NAMALWA (cell line): ENCODE results near the gene STXBP6.
"Not testable (repeated sequence)": the region's sequence is repeated elsewhere in the genome, so short reads cannot be mapped to it uniquely, and the experiment has no call there.

Source experiments
- DNase-seq: peaks from one replicate; pipeline ENCODE4 v3.0.0-alpha.2; 2015; ENCODE audit warnings: low spot score

Gene STXBP6

DNA sequence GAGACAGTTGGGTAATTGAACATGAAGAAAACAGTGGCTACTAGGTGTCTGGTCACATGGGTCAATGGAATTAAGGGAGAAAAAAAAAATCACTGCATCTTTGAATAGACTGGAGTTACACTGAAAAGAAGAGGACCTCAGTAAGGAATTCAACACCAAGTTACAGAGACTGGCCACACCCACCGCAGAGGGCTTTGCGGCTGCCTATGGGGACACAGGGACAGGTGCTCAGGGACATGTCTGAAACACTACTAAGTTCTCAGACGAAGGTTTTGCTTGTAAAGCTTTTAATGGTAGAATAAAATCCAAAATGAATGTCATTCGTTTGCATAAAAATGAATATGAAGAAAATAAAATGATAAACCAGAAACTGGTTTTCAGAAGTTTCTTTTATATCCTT, 93.8 kb downstream of the STXBP6 start:
- DNase-seq: no peak

DNA sequence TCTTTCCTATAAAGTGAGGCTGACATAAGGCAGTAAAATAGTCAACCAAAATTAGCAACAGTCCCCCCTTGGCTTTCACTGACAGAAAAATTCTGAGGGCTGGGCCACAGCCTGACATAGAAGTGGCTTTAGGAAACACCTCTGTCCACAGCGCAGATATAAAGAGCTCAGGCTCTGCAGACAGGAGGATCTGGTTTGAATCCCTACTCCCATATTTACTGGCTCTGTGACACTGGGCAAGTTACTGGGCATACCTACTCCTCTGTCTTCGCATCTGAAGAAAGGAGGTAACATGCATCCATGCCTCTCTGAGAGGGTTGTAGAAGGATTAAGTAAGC, 95.3 kb downstream of the STXBP6 start:
- no peak for DNase-seq

- DNase-seq: no peak
Observed at GRCh38 chr14:24954037-24954699, 95.8 kb downstream of the STXBP6 start.

DNA sequence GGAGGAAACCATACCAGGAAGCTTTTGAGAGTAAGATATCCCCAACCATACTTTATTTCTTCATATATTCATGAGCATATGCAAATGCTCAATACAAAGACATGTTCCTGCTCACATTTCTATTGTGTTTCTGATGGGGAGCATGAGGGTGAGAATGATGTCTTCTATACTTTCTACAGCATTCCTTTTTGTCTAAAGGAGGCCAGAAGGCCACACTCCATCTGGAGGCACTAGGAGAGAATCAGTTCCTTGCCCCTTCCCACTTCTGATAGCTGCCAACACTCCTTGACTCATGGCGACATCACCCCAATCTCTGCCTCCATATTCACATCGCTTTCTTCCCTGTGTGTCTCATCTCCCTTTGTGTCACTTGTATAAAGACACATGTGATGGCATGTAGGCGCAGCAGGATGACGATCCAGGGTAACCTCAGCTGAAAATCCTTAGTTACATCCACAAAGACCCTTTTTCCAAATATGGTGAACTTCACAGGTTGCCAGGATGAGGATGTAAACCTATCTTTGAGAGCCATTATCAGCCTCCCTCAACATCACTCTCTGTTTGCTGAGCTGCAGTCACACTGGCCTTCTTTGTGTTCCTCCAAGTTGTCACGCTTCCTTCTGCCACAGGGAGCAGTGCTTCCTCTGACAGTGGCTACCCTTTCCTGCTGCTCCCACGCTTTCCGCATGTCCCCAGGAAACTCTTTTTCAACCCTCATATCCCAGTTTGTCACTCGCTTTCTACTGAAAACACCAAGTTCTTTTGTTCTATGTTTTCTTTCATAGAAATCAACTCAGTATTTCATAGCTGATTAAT, 96.9 kb downstream of the STXBP6 start:
- DNase-seq: no peak

DNA sequence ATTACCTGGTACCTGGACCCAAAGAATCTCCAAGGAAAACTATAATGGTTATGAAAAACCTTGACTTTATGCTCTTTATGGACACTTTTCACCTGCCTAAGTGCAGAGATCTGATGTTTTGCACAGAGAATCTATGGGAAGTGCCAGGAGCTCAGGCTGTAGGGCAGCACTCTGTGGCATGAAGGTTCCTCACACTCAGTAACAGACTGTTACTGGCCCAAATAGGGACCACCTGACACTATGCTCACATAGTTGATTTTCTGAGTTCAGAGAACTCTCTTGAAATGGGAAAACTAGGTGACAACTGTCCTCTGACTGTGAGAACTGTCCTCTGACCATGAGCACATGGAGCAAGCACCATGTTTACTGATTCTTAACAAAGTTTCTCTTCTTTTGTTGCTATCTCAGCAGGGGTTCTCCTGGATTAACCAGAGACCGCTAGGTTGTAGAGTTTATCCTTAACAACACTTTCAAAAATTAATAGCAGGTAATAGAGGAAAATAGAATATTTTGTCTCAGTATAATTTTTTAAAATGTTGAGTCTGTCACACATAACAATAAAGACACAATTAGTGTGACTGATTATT, 101.6 kb downstream of the STXBP6 start:
- no peak for DNase-seq

- no peak for DNase-seq
Observed at GRCh38 chr14:24947131-24947530, 102.8 kb downstream of the STXBP6 start.

DNA sequence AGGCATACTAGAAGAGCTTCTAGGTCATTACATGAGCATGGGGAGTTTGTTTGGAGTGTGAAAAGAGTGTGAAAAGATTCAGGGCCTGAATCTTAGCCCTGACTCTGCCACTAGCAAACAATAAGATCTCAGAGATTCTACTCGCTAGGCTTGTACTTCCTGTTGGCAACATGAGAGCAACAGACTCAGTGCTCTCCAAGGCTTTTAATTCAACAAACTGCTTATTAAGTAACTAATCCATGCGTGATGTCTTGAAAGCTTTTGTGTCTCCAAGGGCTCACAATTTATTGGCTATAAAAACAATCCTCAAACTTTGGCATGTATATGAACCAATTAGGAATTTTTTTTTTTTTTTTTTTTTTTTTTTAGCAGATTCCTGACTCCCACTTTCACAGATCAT, 105.1 kb downstream of the STXBP6 start:
- DNase-seq: no peak

GRCh38 chr14:24943024-24943423, 106.9 kb downstream of the STXBP6 start:
- no peak for DNase-seq

GRCh38 chr14:24941719-24942118, 108.2 kb downstream of the STXBP6 start:
- peak; percentile 25 for DNase-seq

DNA sequence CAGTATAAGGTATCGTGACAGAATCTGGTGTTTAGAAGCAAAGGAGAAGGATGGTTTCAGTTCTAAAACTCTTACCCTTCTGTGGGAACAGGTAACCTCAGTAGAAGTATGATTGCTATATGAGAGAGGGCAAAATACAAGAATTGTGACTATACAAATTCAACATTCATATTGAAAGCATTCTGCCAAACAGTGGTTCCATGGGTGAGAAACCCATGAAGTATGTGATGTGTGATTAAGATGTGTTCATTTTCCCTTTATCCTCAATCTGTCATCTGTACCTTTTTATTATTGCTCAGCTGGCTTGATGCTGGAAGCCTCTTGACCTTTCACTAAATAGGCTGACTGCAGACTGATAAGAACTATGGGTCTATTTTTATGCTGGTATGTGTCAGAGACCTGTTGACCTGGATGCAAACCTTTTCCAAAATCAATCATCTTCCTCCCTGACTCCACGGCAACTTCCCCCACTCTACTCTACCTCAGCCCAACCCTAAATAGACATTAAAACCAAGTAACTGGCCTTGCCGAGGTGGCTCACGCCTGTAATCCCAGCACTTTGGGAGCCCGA, 109.6 kb downstream of the STXBP6 start:
- DNase-seq: no peak

DNA sequence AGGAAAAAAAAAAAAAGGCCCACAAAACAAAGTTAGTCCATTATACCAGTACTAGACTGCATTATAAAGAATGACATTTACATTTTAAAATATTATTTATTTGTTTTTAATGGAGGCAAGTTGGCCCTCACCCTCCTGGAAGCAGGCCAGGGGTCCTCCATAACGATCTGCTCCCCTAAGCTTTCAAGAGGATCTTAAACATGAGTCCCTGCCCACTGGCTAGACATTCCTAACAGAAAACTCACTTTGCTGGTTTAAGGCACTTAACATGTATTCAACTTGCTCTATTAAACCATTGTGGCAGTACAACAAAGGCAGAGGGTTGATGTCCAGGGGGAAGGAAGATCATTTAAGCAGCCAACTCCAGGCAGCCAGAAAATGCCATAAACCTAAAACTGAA, 111.4 kb downstream of the STXBP6 start:
- no peak for DNase-seq

- no peak for DNase-seq
Observed at GRCh38 chr14:24937300-24937699, 112.6 kb downstream of the STXBP6 start.

DNA sequence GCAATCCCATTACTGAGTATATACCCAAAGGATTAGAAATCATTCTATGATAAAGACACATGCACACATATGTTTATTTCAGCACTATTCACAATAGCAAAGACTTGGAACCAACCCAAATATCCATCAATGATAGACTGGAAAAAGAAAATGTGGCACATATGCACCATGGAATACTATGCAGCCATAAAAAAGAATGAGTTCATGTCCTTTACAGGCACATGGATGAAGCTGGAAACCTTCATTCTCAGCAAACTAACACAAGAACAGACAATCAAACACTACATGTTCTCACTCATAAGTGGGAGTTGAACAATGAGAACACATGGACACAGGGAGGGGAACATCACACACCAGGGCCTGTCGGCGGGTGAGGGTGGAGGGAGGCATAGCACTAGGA, 113.2 kb downstream of the STXBP6 start:
- not testable (repeated sequence) for DNase-seq

- no peak for DNase-seq
Observed at GRCh38 chr14:24935796-24936195, 114.2 kb downstream of the STXBP6 start.

GRCh38 chr14:24928386-24928900, 121.5 kb downstream of the STXBP6 start:
- DNase-seq: no peak

- no peak for DNase-seq
Observed at GRCh38 chr14:24927809-24928208, 122.1 kb downstream of the STXBP6 start.

DNA sequence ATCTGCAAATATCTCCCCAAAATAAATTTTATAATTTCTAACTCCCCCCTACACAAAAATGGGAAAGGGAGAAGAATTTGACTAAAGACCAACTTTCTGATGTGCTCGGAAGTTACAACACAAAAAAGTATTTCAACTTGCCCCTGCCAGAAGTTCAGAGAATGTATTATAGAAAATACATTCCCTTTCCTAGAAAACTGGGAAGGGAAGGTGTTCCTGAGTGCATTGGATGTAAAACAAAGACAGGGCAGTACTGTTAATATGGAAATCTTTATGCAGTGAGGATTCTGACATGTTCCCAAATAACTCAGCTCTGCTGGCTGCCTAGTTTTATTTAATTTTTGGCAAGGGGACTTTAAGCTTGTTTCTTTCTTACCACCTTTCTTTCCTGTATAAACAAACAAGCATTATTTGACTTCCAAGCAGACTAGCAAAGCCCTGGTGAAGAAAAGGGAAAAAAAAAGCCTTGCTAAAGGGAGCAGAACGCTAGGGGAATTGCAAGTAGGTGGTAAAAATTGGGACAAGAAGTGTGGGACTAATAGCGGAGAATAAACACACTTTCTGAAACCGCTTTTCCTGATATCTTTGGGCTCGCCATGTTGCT, 124.1 kb downstream of the STXBP6 start:
- no peak for DNase-seq

DNA sequence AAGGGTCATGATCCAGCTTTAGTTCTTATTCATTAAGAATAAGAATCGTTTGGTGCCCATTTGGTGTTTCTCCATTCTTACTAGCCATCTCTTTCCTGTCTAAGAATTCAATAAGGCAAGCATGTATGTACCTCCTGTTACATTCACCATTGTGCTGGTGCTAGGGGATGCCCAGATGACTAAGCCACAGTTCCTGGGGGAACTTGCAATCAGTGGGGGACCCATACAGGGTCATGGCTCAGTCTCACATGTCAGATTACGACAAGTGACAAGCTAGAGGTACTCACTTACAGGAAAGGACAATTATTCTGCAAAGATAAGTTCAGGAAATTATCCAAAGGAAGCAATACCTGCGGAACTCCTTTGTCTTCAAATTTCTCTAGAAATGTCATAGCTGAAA, 125.4 kb downstream of the STXBP6 start:
- DNase-seq: no peak

GRCh38 chr14:24921903-24922302, 128.0 kb downstream of the STXBP6 start:
- DNase-seq: no peak

DNA sequence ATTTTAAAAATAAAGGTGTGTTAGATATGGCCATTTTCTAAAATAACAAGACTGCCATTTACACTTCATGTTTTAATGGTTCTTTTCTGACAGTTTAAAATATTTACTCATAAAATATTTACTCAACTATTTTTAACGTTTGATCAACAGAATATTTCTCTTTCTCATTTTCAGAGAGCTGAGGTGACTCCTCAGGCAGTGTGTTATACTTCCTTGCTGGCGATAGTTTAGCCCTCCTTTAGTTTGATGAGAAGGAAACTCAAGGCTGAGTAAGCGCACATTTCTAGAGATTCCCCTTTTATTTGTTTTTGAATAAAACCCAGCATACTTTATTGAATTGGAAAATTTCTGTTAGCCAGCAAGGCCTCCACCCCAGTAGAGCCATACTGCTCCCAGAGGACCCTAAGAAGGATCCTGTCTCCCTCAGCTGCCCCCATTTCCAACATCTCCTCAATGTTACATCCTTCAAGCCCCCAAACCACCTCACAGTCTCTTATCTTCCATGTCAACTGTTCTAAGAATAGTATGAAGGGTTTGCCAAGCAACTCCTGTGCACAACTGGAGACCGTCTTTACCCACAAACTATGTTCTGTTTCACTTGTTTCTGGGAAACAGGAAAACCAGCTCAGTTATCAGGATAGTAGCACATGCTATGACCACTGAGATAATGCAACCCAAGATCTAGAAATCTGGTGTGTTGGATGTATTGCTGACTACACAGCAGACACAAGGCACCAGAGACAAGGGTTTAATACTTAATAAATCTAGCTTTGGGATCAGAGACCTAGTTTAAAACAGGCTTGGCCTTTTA, 129.5 kb downstream of the STXBP6 start:
- DNase-seq: no peak

DNA sequence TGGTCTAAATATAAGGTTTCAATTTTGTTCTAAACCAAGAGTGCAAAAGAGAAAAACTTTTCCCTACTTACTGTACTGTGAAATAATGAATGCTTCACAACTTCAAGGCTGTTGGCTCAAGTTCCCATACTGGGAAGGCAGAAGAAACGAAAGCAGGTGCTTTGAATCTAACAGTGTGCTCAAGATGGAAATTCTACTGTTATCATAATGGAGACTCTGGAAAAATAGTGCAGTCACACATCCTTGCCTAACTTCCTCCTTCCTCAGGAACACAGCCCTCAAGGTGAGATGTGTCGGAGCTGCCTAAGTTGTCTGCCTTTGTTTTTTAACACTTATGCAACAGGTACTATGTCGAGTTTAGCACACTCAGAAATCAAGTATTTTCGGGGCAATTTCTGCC, 131.1 kb downstream of the STXBP6 start:
- no peak for DNase-seq
